Small intestine (tissue), 7 donors: Measurements from ENCODE around the gene QRSL1. TPM values are rescaled to one million over a fixed set of nuclear protein-coding genes. Genes with fewer than 3 reads are reported as not detected.

Experiments used
- DNase-seq, 2 donors: peaks; one replicate each; pipeline versions ENCODE4 v3.0.0 to v3.0.0-alpha.2; 2013
- FAIRE-seq: peaks from 2 replicates; lab custom pipeline; 2012; peaks lifted over from hg19 to GRCh38; lab: Jason Lieb, UNC
- H3K27ac ChIP-seq, 3 donors: one replicate each; pipeline ENCODE4 v1.5.1; 2013; ENCODE audit warnings: low read length in 2 of 3, mild to moderate bottlenecking in 2 of 3, control low read depth in 1 of 3, inconsistent platforms in 1 of 3, low read depth in 1 of 3, moderate library complexity in 1 of 3
- H3K27me3 ChIP-seq, 3 donors: one replicate each; pipeline ENCODE4 v1.6.1; 2013; ENCODE audit warnings: low read length in 3 of 3, inconsistent platforms in 1 of 3; ENCODE audit not compliant: control insufficient read depth in 3 of 3, insufficient read depth in 3 of 3
- H3K36me3 ChIP-seq, 3 donors: one replicate each; pipeline ENCODE4 v1.6.1; 2013; ENCODE audit warnings: low read length in 3 of 3, inconsistent platforms in 1 of 3, low read depth in 1 of 3, mild to moderate bottlenecking in 1 of 3, moderate library complexity in 1 of 3; ENCODE audit not compliant: control insufficient read depth in 3 of 3, insufficient read depth in 2 of 3
- H3K4me1 ChIP-seq, 3 donors: one replicate each; pipeline ENCODE4 v1.6.1; 2013; ENCODE audit warnings: low read length in 2 of 3, inconsistent platforms in 1 of 3, low read depth in 1 of 3, mild to moderate bottlenecking in 1 of 3, moderate library complexity in 1 of 3; ENCODE audit not compliant: control insufficient read depth in 3 of 3, insufficient read depth in 2 of 3
- H3K4me3 ChIP-seq, 3 donors: one replicate each; pipeline ENCODE4 v1.5.1; 2013; ENCODE audit warnings: low read length in 3 of 3, control low read depth in 1 of 3, inconsistent platforms in 1 of 3, low read depth in 1 of 3, mild to moderate bottlenecking in 1 of 3, moderate library complexity in 1 of 3
- H3K9me3 ChIP-seq, 2 donors: one replicate each; pipeline ENCODE4 v1.6.1; 2013; ENCODE audit warnings: low read depth in 1 of 2, low read length in 1 of 2; ENCODE audit not compliant: control insufficient read depth in 2 of 2, insufficient read depth in 1 of 2
- WGBS, 3 donors: extraction: QIAGEN DNeasy Blood & Tissue Kit; methylation state at CpG; one replicate each; pipeline ENCODE4 v1.1.7; 2013; 5-methylcytosine and 5-hydroxymethylcytosine counted together
- polyA plus RNA-seq, 4 donors: library from polyadenylated mRNA; stranded (reverse) in 3 of 4; unstranded in 1 of 4; fragments of 200-250 nt in 3 of 4; fragments of 120-200 nt in 1 of 4; gene quantifications; one replicate each; pipeline versions ENCODE4 v1.2.1 to v1.2.3, GENCODE V29; 2013
- donor health status: healthy with polysubstance abuse.
- donor health status: control.
- donor health status: control.
- donor health status: Bipolar disorder and iron deficiency.
- donor health status: healthy.

QRSL1 gene
- polyA plus RNA-seq, 4 donors = 5.6 to 13.6 (median 8.5) TPM

- peak; percentile 74 for FAIRE-seq
- peaks cover 0 to 8% (median 0%) of the 10 kb centered on the region in 3 donors for H3K36me3 ChIP-seq
- 6 to 14% (median 8%) methylated on average over 2 of the region's 2 CpGs for WGBS, 3 donors
Observed at GRCh38 chr6:106608080-106608668, 21.2 kb upstream of the QRSL1 start.

GRCh38 chr6:106609699-106610098 is 19.7 kb upstream of the QRSL1 start:
- Histone ChIP-seq H3K36me3 (peaks cover 0 to 7% (median 0%) of the 10 kb centered on the region in 3 donors), H3K27me3 (no peaks in the 10 kb centered on the region), H3K4me3 (no peak overlapping the region), H3K27ac (no peak overlapping the region), H3K4me1 (no peaks in the 10 kb centered on the region), H3K9me3 (no peaks in the 10 kb centered on the region)
- no peak for FAIRE-seq
- peak; percentile 44 to 46 for DNase-seq
- 74 to 80% (median 77%) methylated on average over 6 of the region's 6 CpGs for WGBS, 3 donors

More at GRCh38 chr6:106608080-106608668, 21.2 kb upstream of the QRSL1 start:
- no peaks in the 10 kb centered on the region for H3K27me3 ChIP-seq
- no peak overlapping the region for H3K27ac ChIP-seq
- no peak overlapping the region for H3K4me3 ChIP-seq
- H3K9me3 ChIP-seq = no peaks in the 10 kb centered on the region
- DNase-seq = peak; percentile 74 to 83
- no peaks in the 10 kb centered on the region for H3K4me1 ChIP-seq

GRCh38 chr6:106611030-106611429 is 18.3 kb upstream of the QRSL1 start:
- peaks cover 0 to 5% (median 0%) of the 10 kb centered on the region in 3 donors for H3K36me3 ChIP-seq
- no peak for FAIRE-seq
- H3K4me3 ChIP-seq = no peak overlapping the region
- no peak overlapping the region for H3K27ac ChIP-seq
- no peaks in the 10 kb centered on the region for H3K27me3 ChIP-seq
- no peaks in the 10 kb centered on the region for H3K4me1 ChIP-seq
- H3K9me3 ChIP-seq = no peaks in the 10 kb centered on the region
- 94 to 98% (median 97%) methylated on average over 2 of the region's 2 CpGs for WGBS, 3 donors
- no peak for DNase-seq

- FAIRE-seq (no peak), DNase-seq (no peak)
- Histone ChIP-seq H3K36me3 (peaks cover 0 to 3% (median 0%) of the 10 kb centered on the region in 3 donors), H3K9me3 (no peaks in the 10 kb centered on the region), H3K4me3 (no peak overlapping the region), H3K4me1 (no peaks in the 10 kb centered on the region), H3K27ac (no peak overlapping the region), H3K27me3 (no peaks in the 10 kb centered on the region)
- 90 to 95% (median 93%) methylated on average over 9 of the region's 9 CpGs for WGBS, 3 donors
Observed at GRCh38 chr6:106612671-106613416, 16.5 kb upstream of the QRSL1 start.

GRCh38 chr6:106613590-106613989 is 15.8 kb upstream of the QRSL1 start:
- no peaks in the 10 kb centered on the region for H3K4me1 ChIP-seq
- no peaks in the 10 kb centered on the region for H3K27me3 ChIP-seq
- H3K27ac ChIP-seq = no peak overlapping the region
- peaks cover 0 to 3% (median 2%) of the 10 kb centered on the region in 3 donors for H3K36me3 ChIP-seq
- H3K4me3 ChIP-seq = no peak overlapping the region
- WGBS, 3 donors = 93 to 96% (median 96%) methylated on average over 1 of the region's 1 CpG
- DNase-seq = no peak
- no peaks in the 10 kb centered on the region for H3K9me3 ChIP-seq
- FAIRE-seq = no peak

- Histone ChIP-seq H3K4me3 (no peak overlapping the region), H3K4me1 (no peaks in the 10 kb centered on the region), H3K27me3 (no peaks in the 10 kb centered on the region), H3K9me3 (no peaks in the 10 kb centered on the region), H3K36me3 (peaks cover 0 to 3% (median 2%) of the 10 kb centered on the region in 3 donors), H3K27ac (no peak overlapping the region)
- FAIRE-seq (no peak), DNase-seq (no peak)
- WGBS, 3 donors = 64 to 87% (median 75%) methylated on average over 1 of the region's 1 CpG
Observed at GRCh38 chr6:106614166-106614565, 15.2 kb upstream of the QRSL1 start.

- 66 to 88% (median 88%) methylated on average over 3 of the region's 3 CpGs for WGBS, 3 donors
- peaks cover 0 to 3% (median 2%) of the 10 kb centered on the region in 3 donors for H3K36me3 ChIP-seq
Observed at GRCh38 chr6:106614592-106615257, 14.7 kb upstream of the QRSL1 start.

GRCh38 chr6:106617302-106617701 is 12.1 kb upstream of the QRSL1 start:
- no peak for FAIRE-seq
- H3K36me3 ChIP-seq = peaks cover 0 to 3% (median 2%) of the 10 kb centered on the region in 3 donors

More at GRCh38 chr6:106614592-106615257, 14.7 kb upstream of the QRSL1 start:
- no peak overlapping the region for H3K27ac ChIP-seq
- no peaks in the 10 kb centered on the region for H3K9me3 ChIP-seq
- no peak overlapping the region for H3K4me3 ChIP-seq
- H3K4me1 ChIP-seq = no peaks in the 10 kb centered on the region
- DNase-seq = no peak
- FAIRE-seq = no peak
- H3K27me3 ChIP-seq = no peaks in the 10 kb centered on the region

More at GRCh38 chr6:106617302-106617701, 12.1 kb upstream of the QRSL1 start:
- H3K27ac ChIP-seq = no peak overlapping the region
- H3K4me3 ChIP-seq = no peak overlapping the region
- no peaks in the 10 kb centered on the region for H3K9me3 ChIP-seq
- no peaks in the 10 kb centered on the region for H3K4me1 ChIP-seq
- no peaks in the 10 kb centered on the region for H3K27me3 ChIP-seq
- DNase-seq = no peak
